GM10248 (cell line): ENCODE results near the gene PCSK6.

ENCODE experiments used
- CTCF ChIA-PET: fragments of 300-600 bp; sonication (Branson Sonifier 250); formaldehyde crosslinking; extraction: SDS; loops from one replicate; lab custom pipeline; 2021; ENCODE audit warnings: antibody characterized with exemption; lab: Yijun Ruan, JAX
- POLR2A ChIA-PET: fragments of 350-650 bp; sonication (Branson Sonifier 250); formaldehyde crosslinking; extraction: SDS; loops from one replicate; lab custom pipeline; 2020; ENCODE audit warnings: antibody characterized with exemption; lab: Yijun Ruan, JAX
- DNase-seq: peaks from one replicate; pipeline ENCODE4 v3.0.0; 2012; ENCODE audit errors: extremely low spot score
- CTCF ChIP-seq: IDR thresholded peaks from 2 replicates; pipeline ENCODE4 v1.5.1; 2012; ENCODE audit warnings: mild to moderate bottlenecking, low read depth; ENCODE audit errors: extremely low read depth, missing control alignments, control extremely low read depth

The PCSK6 gene

GRCh38 chr15:101308604-101309435, 180.7 kb downstream of the PCSK6 start:
- TF ChIP-seq CTCF: no peak
- POLR2A ChIA-PET: interaction anchor here (0.5 kb wide), 1 partner anchor 39 kb away, joined by 6 read pairs; no protein-coding TSS in a partner anchor
- DNase-seq: no peak
- CTCF ChIA-PET: interaction anchor here (0.9 to 2.7 kb wide), 3 partner anchors 9 to 334 kb away, joined by 3 to 10 read pairs (median 8); no protein-coding TSS in a partner anchor

- ChIA-PET CTCF (interaction anchor here (0.9 to 2.7 kb wide), 3 partner anchors 8 to 335 kb away, joined by 3 to 10 read pairs (median 8); no protein-coding TSS in a partner anchor), POLR2A (no interaction called here)
- DNase-seq: no peak
- no peak for TF ChIP-seq CTCF
Measured at GRCh38 chr15:101307897-101308603, 181.5 kb downstream of the PCSK6 start.

GRCh38 chr15:101307048-101307896, 182.2 kb downstream of the PCSK6 start:
- ChIA-PET CTCF (interaction anchor here (0.9 to 2.7 kb wide), 2 partner anchors 69 to 334 kb away, joined by 3 to 10 read pairs; no protein-coding TSS in a partner anchor), POLR2A (no interaction called here)
- TF ChIP-seq CTCF: no peak
- DNase-seq: no peak

GRCh38 chr15:101306341-101307047, 183.0 kb downstream of the PCSK6 start:
- DNase-seq: no peak
- TF ChIP-seq CTCF: no peak
- CTCF ChIA-PET: interaction anchor here (0.9 to 2.7 kb wide), 5 partner anchors 9 to 335 kb away, joined by 3 to 10 read pairs (median 3); no protein-coding TSS in a partner anchor
- POLR2A ChIA-PET: no interaction called here

GRCh38 chr15:101305820-101306255, 183.7 kb downstream of the PCSK6 start:
- DNase-seq: no peak
- CTCF ChIA-PET: interaction anchor here (1.0 to 4.9 kb wide), 4 partner anchors 8 to 335 kb away, joined by 3 to 42 read pairs (median 4); no protein-coding TSS in a partner anchor
- POLR2A ChIA-PET: no interaction called here
- no peak for TF ChIP-seq CTCF
